ENCODE results near the gene NRCAM.

DNA sequence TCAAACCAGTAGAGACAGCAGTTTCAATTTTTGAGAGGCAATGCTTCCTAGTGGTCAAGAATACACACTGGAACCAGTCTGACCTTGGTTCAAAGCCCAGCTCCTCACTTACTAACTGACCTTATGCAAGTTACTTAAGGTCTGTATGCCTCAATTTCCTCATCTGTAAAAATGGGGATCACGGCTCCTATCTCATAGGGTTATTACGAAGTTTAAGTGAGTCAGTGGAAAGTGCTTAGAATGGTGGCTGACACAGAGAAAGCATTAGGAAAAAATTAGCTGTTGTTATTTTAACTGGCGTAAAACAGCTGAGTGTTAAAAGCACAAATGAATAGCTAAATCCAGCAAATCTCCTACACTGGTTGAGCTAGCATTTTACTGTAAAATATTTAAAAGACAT, 163.7 kb downstream of the NRCAM start:
- no peak for TF ChIP-seq EZH2phosphoT487 (conservative IDR thresholded peaks at IDR 0.05; ENCODE audit: low read length)
- TF ChIP-seq, protein P1, sequence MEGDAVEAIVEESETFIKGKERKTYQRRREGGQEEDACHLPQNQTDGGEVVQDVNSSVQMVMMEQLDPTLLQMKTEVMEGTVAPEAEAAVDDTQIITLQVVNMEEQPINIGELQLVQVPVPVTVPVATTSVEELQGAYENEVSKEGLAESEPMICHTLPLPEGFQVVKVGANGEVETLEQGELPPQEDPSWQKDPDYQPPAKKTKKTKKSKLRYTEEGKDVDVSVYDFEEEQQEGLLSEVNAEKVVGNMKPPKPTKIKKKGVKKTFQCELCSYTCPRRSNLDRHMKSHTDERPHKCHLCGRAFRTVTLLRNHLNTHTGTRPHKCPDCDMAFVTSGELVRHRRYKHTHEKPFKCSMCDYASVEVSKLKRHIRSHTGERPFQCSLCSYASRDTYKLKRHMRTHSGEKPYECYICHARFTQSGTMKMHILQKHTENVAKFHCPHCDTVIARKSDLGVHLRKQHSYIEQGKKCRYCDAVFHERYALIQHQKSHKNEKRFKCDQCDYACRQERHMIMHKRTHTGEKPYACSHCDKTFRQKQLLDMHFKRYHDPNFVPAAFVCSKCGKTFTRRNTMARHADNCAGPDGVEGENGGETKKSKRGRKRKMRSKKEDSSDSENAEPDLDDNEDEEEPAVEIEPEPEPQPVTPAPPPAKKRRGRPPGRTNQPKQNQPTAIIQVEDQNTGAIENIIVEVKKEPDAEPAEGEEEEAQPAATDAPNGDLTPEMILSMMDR (IDR thresholded peaks at IDR 0.05; ENCODE audit: insufficient read depth, low read length, poor library complexity, severe bottlenecking): no peak

All from SU-DHL-6 (cell line).